Measurements from ENCODE around the gene EEA1. TPM values are rescaled to one million over a fixed set of nuclear protein-coding genes. Genes with fewer than 3 reads are reported as not detected.

EEA1 gene
- total RNA-seq, 2 experiments from 2014 or later, result 10.5 to 11.1 TPM

GRCh38 chr12:92877904-92878303 is 51.2 kb downstream of the EEA1 start:
- ChIA-PET POLR2A (no interaction called here), CTCF (no interaction called here)
- no peaks in the 10 kb centered on the region for H3K27me3 ChIP-seq (ENCODE audit: control insufficient read depth in 1 of 2, insufficient read depth in 2 of 2, low read length in 2 of 2)
- ATAC-seq (ENCODE audit: poor library complexity) (no peak), DNase-seq (no peak)
- no peaks in the 10 kb centered on the region for H3K27me3 Mint-ChIP-seq
- intact Hi-C loops (cut with DNase I, micrococcal nuclease), result no loop called here
- no peak overlapping the region for H3K4me3 Mint-ChIP-seq
- H3K9me3 Mint-ChIP-seq, result no peaks in the 10 kb centered on the region
- H3K27ac Mint-ChIP-seq, result no peak overlapping the region
- H3K9me3 ChIP-seq (ENCODE audit: control insufficient read depth in 1 of 2, insufficient read depth in 1 of 2, low read length in 2 of 2), result no peaks in the 10 kb centered on the region
- peaks cover 32% of the 10 kb centered on the region for H3K36me3 Mint-ChIP-seq (ENCODE audit: low read depth)
- no peak overlapping the region for H3K27ac ChIP-seq (ENCODE audit: low read depth in 1 of 2, low read length in 2 of 2)
- H3K36me3 ChIP-seq (ENCODE audit: insufficient read depth, low read length), result peaks cover 5% of the 10 kb centered on the region
- peaks cover 3% of the 10 kb centered on the region for H3K4me1 ChIP-seq (ENCODE audit: insufficient read depth, low read length)
- no peak overlapping the region for H3K4me3 ChIP-seq (ENCODE audit: low read length)
- TF ChIP-seq CTCF (IDR thresholded peaks at IDR 0.05), result no peak
- H3K4me1 Mint-ChIP-seq (ENCODE audit: low read depth), result peaks cover 15% of the 10 kb centered on the region

GRCh38 chr12:92876496-92876895 is 52.6 kb downstream of the EEA1 start:
- ATAC-seq (ENCODE audit: poor library complexity), result no peak
- H3K27me3 Mint-ChIP-seq, result no peaks in the 10 kb centered on the region
- H3K9me3 Mint-ChIP-seq, result no peaks in the 10 kb centered on the region
- H3K27me3 ChIP-seq (ENCODE audit: control insufficient read depth in 1 of 2, insufficient read depth in 2 of 2, low read length in 2 of 2), result no peaks in the 10 kb centered on the region
- no peak overlapping the region for H3K4me3 ChIP-seq (ENCODE audit: low read length)
- no peak overlapping the region for H3K27ac ChIP-seq (ENCODE audit: low read depth in 1 of 2, low read length in 2 of 2)
- no peak overlapping the region for H3K27ac Mint-ChIP-seq
- peaks cover 3% of the 10 kb centered on the region for H3K4me1 ChIP-seq (ENCODE audit: insufficient read depth, low read length)
- H3K4me1 Mint-ChIP-seq (ENCODE audit: low read depth), result peaks cover 15% of the 10 kb centered on the region
- H3K4me3 Mint-ChIP-seq, result no peak overlapping the region
- peaks cover 23% of the 10 kb centered on the region for H3K36me3 Mint-ChIP-seq (ENCODE audit: low read depth)
- TF ChIP-seq CTCF (IDR thresholded peaks at IDR 0.05), result no peak
- H3K9me3 ChIP-seq (ENCODE audit: control insufficient read depth in 1 of 2, insufficient read depth in 1 of 2, low read length in 2 of 2), result no peaks in the 10 kb centered on the region
- no peak for DNase-seq
- ChIA-PET CTCF (interaction anchor here (0.7 kb wide), 1 partner anchor 31 kb away, joined by 3 read pairs; no protein-coding TSS in a partner anchor), POLR2A (no interaction called here)
- intact Hi-C loops (cut with DNase I, micrococcal nuclease), result no loop called here
- peaks cover 5% of the 10 kb centered on the region for H3K36me3 ChIP-seq (ENCODE audit: insufficient read depth, low read length)

GRCh38 chr12:92871116-92871515 is 58.0 kb downstream of the EEA1 start:
- POLR2A ChIA-PET, result no interaction called here
- H3K4me1 ChIP-seq (ENCODE audit: insufficient read depth, low read length), result peaks cover 3% of the 10 kb centered on the region
- no peak overlapping the region for H3K27ac ChIP-seq (ENCODE audit: low read depth in 1 of 2, low read length in 2 of 2)
- CTCF ChIA-PET, result interaction anchor here (1.4 kb wide), 1 partner anchor 10 kb away, joined by 3 read pairs; no protein-coding TSS in a partner anchor
- Mint-ChIP-seq H3K4me1 (ENCODE audit: low read depth) (peaks cover 22% of the 10 kb centered on the region), H3K9me3 (no peaks in the 10 kb centered on the region), H3K36me3 (ENCODE audit: low read depth) (no peaks in the 10 kb centered on the region), H3K4me3 (no peak overlapping the region), H3K27me3 (no peaks in the 10 kb centered on the region), H3K27ac (no peak overlapping the region)
- intact Hi-C loops (cut with DNase I, micrococcal nuclease), result no loop called here
- H3K4me3 ChIP-seq (ENCODE audit: low read length), result no peak overlapping the region
- DNase-seq, result no peak
- TF ChIP-seq CTCF (IDR thresholded peaks at IDR 0.05), result no peak
- H3K36me3 ChIP-seq (ENCODE audit: insufficient read depth, low read length), result no peaks in the 10 kb centered on the region
- ATAC-seq (ENCODE audit: poor library complexity), result no peak
- no peaks in the 10 kb centered on the region for H3K9me3 ChIP-seq (ENCODE audit: control insufficient read depth in 1 of 2, insufficient read depth in 1 of 2, low read length in 2 of 2)
- H3K27me3 ChIP-seq (ENCODE audit: control insufficient read depth in 1 of 2, insufficient read depth in 2 of 2, low read length in 2 of 2), result no peaks in the 10 kb centered on the region
